NCI-H187 (cell line): ENCODE measurements around the gene ROPN1.
"Not testable (repeated sequence)": the region's sequence is repeated elsewhere in the genome, so short reads cannot be mapped to it uniquely, and the experiment has no call there.

Source experiments
- DNase-seq, 2 experiments: peaks; one replicate each; lab custom pipeline; 2025; lab: John Stamatoyannopoulos, UW

Gene ROPN1

DNA sequence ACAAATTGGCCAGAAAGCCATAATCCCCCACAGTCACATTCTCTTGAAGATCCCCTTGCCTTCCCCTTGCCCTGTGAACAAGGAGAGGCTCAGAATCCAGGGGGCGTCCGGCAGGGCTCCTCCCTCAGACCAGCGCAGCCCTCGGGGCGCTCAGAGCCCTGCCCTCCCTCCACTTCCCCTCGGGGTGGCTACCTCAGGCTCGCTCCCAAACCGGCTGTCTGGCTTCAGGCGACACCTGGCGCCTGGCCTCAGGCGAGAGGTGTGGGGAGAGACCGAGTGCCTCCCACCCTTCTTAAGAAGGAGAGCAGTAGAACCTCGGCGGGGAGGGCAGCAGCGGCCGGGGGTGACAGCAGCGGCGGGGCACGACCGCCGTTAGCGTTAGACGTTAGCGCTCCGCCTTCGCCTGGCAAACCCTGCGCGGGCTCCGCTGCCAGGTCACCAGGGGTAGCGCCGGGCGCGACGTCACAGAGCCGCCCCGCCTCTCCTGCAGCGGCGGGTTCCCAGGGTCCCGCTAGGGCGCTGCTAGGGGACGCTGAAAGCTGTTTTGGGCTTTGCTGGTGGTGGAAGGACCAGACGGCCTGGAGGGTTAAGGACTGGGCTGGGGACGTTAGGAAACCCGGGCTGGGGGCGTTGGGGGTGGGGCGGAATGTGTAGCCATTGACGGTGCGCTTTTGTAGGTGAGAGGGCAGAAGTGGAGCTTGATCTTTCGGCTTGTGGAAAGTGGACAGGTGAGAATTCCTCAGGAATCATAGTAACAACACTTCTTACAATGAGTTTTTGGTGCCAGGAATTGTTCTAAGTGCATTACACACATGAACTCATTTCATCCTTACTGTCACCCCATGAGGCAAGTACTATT, at the start of gene ROPN1:
Gene ROPN1, minus strand, starts transcription at position 395 of the 859 bp plus-strand sequence. CDS start 11,643 bp downstream, outside the sequence.
- not testable (repeated sequence) for DNase-seq

DNA sequence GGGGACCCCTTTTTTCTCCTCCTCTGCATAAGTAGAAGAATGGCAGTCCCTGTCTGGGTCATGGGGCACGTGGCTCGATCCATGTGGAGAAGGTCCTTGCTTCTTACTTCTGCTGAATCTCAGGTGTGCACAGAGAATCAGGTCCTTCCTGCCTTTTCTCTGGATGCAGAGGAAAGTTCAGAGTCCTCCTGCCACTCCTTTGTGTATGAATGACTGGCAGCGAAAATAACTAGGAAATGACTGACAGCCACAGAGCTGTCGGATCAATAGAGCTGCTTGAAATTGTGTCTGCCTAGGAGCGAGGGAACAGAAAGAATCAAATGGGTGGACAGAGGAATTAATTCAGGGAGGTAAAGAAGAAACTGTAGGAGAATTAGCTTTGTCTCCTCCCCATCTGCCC, 49.6 kb upstream of the ROPN1 start:
- DNase-seq: no peak

DNA sequence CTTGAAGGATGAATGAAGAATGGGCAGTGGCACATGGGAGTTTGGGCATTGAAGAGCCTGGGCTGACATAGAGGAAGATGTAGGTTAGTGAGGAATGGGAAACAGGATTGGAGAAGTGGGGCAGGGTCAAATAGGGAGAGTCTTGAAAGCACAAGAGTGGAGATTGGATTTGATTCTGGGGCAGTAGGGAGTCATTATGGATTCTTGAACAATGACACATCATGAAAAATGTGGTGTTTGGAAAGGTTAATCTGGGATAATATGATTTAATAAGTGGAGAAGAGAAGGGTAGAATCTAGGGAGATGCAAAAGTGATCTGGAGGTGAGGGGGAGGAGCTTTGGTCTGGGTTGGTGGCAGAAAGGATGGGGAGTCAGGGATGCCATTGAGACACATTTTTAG, 45.4 kb upstream of the ROPN1 start:
- no peak for DNase-seq

DNA sequence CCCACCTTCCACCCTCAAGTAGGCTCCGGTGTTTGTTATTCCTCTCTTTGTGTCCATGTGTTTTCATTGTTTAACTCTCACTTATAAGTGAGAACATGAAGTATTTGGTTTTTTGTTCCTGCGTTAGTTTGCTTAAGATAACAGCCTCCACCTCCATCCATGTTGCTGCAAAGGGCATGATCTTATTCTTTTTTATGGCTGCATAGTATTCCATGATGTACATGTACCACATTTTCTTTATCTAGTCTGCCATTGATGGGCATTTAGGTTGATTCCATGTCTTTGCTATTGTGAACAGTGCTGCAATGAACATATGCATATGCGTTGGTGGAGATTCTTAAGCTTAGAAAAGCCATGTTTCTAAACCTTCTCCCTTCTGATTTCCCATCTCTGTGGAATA, 44.3 kb upstream of the ROPN1 start:
- not testable (repeated sequence) for DNase-seq

DNA sequence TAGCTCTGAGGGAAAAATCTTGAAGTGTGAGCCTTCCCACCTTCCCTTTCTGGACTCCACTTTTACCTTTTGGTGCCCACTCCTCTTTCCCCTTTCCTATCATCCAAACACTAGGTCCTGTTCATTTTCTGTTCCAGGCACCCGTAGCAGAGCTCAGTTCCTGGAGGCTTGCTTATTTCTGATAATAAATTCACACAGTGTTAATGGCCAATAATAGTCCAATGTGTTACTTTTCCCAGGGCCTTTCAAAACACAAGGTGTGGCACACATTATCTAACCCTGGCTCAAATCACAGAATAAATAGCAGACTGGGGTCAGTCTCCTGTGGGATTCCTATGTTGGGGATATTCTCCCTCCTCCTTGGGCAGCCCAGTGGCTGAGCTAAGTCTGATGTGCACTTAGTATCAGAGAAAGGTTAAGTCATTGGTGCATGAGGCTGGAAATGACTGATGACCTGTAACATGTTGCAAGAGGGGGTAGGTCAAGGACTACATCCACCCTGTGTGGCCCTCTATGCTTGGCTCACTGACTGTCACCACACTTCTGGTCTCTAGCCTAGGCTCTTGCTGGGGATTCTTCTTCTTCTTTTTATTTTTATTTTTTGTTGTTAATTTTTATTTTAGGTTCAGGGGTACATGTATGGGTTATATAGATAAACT, 43.7 kb upstream of the ROPN1 start:
- DNase-seq: no peak

DNA sequence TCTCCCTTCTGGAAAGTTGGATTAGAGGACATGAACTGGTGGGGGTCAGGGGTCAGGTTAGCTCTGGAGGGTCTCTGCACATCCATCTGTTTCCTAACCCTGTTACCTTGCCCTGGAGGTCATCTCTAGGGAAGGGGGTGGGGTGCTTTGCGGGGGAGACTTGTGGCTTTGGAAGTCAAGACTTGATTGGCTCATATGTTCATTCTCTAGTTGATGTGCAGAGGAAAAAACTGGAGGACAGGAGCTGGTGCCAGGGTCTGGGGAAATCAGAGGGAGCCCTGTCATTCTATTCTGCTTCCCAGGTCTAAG, 42.9 kb upstream of the ROPN1 start:
- DNase-seq: no peak

DNA sequence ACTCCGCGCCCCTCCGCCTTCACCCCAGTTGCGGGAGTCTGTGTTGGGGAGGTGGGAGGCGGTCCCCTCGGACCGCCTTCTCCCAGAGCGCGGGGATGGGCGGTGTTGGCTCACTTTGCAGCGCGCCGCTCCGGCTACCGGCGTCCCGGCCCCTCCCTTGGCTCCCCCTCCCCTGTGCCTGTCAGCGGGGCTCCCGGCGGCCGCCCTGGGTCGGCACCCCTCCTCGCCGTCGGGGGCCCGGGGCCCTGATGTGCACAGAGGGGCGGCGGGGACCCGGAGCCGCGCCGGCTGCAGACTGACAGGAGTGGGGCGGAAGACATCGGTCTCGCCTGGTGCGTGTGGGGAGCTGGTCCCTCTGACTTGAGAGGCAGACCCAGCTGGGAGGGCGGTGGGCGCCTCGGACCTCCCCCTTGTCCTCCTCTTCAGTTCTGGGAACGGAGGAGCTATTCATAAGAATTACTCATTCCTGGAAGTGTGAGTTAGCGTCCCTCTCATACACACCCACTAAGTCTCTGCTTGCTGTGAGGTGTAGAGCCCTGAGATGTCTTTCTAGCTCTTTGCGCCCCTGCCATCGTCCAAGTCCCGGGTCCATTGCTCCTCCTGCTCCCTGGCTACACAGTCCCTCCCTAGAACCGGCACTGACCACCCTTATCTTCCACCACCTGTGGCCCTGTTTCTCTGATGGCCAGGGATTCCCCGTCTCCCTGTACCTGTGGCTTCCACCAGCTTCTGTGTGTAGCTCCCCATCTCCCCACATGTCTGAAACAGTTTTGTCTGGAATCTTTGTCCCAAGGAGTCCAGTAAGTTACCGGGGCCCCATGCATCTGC, 42.3 kb upstream of the ROPN1 start:
- DNase-seq: no peak

DNA sequence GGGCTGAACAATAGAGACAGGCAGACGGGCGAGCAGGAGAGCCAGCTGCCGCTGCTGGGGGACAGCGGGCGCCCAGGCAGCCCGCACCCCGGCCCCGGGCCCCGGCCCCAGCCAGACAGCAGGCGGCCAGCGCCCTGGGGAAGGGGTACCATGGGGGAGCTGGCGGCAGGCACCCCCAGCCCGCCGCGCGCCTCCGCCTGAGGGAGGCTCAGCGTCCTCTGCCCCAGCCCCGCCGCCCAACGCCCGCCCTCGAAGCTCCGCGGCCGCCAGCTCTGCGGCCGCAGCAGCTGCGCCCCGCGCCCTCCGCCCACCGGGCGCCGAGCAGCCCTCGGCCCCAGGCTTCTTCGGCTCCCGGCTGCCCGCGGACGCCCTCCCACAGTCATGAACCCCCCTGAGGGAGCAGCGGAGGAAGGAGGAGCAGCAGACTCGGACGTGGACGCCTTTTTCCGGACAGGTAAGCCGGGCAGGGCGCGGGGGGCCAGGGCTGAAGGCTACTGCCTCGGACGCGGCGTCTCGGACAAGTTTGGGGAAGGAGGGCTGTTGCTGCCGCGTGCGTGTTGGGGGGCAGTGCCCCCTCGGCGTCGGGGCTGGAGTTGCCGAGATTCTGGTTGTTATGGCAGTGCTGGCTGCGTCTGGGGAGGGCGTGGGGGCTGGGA, 41.6 kb upstream of the ROPN1 start, which contains the start of gene KALRN:
Gene KALRN, plus strand, starts transcription at position 10 of the 656 bp plus-strand sequence.
- no peak for DNase-seq

DNA sequence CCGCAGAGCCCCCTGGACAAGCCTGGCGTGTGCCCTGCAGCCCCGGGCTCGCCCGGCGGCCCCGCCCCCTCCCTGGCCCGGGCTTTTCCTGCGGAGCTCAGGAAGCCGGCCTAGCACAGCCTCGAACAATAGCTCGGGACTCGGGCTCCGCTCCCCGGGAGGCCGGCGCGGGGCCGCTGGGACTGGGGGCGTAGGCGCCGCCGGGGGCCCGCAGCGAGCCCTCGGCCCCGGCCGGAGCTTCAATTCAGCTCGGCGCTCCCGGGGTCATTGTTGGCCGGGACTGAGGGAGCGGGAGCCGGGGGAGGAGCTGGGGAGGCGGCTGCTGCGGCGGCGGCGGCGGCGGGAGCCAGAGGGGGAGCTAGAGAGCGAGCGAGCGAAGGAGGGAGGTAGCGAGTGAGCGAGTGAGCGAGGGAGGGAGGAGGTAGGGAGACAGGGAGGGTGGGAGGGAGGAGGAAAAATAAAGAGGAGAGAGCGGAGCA, 41.0 kb upstream of the ROPN1 start:
- peak; percentile 40 to 84 for DNase-seq

DNA sequence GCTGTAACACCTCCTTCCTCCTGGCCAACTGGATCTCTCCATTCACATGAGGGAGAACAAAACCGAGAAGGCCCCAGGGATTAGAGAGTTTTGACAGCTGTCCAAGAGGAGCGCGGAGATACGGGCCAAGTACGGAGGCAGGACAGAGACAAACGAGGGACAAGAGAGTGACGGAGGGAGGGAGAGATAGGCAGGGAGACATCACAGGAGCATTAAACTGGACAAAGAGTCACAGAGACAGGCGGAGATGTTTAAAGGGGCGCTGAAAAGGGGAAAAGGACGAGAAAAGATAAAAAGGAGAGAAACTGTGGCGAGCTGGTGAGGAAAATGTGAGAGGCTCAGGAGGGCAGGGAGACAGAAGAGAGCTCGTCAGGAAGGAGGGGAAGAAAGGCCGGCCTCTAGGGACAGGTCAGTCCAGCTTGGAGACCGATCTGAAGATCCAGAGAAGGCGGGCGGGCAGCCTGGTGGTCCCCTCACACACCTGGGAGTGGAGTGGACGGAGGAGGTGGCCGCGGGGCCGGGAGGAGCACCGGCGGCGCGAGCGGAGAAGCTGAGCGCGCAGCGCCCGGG, 40.5 kb upstream of the ROPN1 start:
- peak; percentile 24 to 71 for DNase-seq

DNA sequence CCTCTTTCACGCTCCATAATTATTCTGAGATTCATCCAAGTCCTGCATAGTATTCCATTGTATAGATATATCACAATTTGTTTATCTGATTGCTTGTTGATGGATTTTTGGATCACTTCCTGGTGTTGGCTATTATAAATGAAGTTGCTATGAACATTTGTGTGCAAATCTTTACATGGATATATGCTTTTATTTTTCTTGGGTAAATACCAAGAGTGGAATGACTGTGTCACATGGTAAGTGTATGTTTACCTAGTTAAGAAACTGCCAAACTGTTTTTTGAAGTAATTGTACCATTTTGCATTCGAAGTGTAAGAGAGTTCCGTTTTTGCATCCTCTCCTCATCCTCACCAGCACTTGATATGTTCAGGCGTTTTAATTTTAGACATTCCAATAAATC, 34.6 kb upstream of the ROPN1 start:
- DNase-seq: no peak

DNA sequence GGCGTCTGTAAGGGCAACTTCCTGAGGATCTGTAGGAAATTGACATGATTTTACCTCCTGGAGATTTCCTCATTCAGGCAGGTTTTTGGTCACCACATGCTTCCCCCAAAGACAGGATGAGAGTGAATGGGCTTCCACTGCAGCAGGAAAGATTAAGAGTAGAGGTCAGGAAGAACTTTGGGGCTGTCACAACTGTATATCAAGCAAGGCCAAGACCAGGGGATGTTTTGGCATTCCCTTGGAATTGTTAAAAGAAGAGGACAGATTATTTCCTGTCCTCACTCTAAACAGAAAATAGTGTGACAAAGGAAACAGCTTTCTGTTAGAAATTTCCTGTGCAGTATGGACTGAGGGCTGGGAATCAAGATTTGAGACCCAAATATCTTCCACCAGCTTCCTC, 31.6 kb upstream of the ROPN1 start:
- DNase-seq: not testable (repeated sequence)

DNA sequence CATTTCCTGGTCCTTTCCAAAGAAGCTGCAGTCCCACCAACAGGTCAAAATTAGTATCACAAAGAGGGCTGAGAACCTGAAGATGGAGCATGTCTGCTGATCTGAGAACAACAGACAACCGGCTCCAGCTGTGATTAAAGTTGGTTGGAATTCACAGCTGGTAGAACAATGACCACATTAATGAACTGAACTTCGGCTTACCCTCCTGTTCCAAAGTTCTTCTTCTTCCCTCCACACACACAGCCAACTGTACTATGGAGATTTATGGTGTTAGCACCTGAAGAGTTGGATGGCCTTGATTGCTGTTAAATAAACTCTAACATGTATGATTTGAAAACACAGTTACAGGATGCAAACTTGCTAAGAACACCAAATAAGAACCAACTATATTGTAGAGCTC, 27.4 kb upstream of the ROPN1 start:
- no peak for DNase-seq

DNA sequence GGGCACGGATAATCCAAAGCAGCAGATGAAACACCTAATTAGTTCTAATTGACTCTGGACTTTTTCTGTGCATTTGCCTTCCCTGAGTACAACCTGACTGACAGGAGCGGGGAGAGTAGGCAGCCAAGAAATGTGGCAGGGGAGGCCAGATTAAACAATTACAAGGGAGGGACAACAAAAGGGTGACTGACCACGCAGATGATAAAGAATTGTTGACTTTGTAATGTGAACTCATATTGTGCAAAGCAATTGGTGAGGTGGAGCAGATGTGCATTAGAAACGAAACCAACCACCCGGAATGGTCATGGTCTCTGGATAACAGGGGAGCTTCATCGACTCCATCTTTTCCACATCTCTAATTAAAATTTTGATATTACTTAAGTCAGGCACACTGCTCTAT, 25.6 kb upstream of the ROPN1 start:
- not testable (repeated sequence) for DNase-seq

DNA sequence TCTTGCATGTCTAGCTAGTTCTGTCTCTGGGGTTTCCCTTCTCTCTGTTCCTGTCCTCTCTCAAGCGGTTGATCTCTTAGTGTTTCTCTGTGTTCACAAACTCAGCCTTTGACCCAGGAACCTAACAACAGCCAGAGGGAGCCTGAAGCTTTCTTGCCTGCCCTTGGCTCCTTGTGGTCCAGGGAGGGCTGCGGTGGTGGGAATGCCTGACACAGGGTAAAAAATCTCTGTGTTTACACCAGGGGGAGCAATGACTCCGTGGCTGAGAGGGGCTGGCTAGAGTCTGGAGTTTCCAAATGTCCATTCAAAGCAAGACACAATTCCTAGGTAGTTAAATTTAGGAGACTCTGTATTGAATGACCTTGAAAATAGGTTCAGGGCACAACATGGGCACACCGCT, 24.6 kb upstream of the ROPN1 start:
- peak in 1 of 2 experiments; percentile 7 for DNase-seq

DNA sequence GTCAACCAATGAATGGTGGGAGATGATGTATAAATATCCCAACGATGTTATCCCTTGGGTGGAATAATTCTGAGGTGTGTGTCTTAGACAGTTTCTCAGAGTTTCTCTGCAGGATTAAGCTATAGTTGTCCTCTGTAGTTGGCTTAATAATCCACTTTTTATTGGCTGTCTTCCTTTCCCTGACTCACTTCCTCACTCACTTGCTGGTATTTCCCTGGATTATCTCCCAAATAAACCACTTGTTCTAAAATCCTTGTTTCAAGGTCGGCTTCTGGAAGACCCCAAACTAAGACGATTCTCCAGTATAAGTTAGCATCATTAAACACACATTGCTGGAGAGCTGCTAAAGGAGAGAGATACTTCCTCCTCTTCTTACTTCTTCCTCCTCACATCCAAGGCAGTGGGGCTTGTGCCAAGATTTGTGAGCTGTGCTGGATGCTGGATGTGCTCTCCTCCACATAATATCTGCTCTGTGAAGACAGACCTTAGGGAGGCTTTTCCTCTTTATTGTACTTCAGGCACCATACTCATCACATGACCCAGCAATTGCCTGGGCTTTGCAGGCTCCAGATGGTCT, 22.5 kb upstream of the ROPN1 start:
- no peak for DNase-seq

DNA sequence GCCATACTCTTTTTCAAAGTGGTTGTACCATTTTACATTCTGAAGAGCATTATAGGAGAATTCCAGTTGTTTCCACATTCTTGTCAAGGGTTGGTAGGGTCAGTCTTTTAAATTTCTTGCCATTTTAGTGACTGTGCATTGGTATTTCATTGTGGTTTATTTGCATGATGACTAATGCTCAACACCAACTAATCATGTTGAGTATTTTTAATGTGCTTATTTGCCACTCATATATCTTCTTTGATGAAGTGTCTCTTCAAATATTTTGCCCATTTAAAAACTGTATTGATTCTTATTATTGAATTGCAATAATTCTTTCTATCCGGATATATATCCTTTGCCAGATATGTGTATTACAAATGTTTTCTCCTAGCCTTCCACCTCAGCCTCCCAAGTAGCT, 16.4 kb upstream of the ROPN1 start:
- not testable (repeated sequence) for DNase-seq

DNA sequence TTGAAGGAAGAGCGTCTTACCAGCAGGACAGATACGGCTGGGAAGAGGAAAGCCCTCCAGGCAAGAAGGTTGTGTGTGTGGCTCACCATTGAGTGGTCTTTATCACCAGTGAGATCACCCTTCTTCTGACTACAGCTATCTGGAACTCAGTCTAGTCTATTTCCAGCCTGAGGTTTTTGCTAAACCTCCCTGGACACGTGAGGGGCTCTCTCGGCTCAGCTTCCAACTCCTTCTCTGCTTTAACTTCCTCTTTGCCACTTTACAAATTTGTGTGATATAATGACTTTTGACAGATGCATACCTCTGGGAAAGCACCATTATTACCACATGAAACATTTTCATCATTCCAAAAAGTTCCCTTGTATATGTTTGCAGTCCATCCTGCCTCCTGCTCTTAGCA, 15.3 kb upstream of the ROPN1 start:
- no peak for DNase-seq

DNA sequence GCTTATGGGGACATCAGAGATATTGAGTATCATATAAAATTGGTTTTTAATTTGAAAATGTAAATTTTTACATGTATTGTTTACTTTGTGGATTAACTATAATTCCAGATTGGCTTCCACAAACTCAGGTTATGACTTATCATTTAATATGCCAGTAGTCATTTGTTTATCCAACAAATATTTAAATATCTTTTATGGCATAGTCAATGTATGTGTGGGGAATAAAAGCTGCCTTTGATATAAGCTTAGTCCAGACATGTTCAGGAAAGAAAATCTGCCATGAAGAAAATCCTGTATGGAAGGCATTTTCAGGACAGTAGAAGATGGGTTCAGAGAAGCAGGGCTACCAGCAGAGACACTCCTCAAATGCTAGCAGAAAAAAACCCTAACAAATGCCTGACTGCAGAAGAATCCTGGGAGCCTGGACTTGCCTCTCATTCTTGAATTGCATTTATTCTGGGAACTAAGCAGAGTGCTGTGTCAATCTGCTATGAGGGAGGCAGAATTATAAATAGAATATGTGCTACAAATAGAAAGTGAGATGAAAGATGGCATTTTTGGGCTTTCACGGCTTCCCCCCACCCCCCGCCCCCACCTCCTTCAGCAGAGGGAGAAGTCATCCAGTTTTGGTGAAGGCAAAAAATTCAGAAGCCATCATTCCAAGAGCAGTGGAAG, 10.6 kb upstream of the ROPN1 start:
- not testable (repeated sequence) for DNase-seq

DNA sequence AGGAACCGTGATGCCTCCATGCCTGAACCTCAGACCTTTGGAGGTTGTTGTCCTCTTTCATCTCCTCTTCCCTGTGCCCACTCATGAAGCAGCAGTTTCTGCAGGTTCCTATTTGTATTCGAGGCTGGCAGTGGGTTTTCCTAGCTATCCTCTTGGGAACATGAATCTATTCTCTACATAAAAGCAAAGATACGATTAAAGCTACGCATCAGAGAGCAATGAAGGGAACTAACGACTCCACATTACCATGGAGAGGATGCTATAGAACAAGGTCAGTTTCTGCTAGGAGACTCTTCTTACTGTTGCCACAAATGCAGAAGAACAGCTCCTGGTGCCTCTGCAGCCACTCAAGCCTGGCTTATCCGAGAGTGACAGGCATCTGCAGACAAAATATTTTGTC, 9.4 kb upstream of the ROPN1 start:
- DNase-seq: not testable (repeated sequence)

DNA sequence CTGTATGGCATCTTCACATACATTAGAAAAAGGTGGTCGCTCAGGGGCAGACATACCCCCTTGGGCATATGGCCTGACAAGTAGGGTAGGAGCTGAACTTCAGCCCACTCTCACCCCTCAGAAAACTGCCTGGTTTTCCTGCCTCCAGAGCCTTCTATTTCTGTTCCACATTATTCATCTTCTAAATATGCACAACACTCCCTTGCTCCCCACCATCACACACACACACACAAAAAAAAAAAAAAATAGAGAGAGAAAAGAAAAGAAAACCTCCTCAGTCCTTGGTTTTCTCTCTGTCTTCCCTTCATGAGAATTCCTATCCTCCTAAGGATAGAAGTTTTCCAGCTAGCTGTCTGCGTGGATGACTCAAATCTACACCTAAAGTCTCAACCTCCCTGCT, 5.6 kb upstream of the ROPN1 start:
- no peak for DNase-seq
